KMS-11 (cell line): ENCODE results near the gene RNF112.

ENCODE experiments used
- H2AFZ ChIP-seq: fragments of 200-600 bp; sonication (generic); 2 replicates; pipeline ENCODE4 v1.6.1; 2016; ENCODE audit warnings: antibody characterized with exemption, mixed run types, low read depth
- H3K27ac ChIP-seq: fragments of 200-600 bp; sonication (generic); 2 replicates; pipeline ENCODE4 v1.6.1; 2016; ENCODE audit warnings: mild to moderate bottlenecking, mixed run types
- H3K27me3 ChIP-seq: fragments of 200-600 bp; sonication (generic); 2 replicates; pipeline ENCODE4 v1.6.1; 2017; ENCODE audit warnings: mild to moderate bottlenecking, low read depth, mixed run types, moderate library complexity; ENCODE audit not compliant: insufficient read depth
- H3K36me3 ChIP-seq: fragments of 200-600 bp; sonication (generic); 2 replicates; pipeline ENCODE4 v1.6.1; 2017; ENCODE audit warnings: mild to moderate bottlenecking, mixed run types; ENCODE audit not compliant: insufficient read depth
- H3K4me1 ChIP-seq: fragments of 200-600 bp; sonication (generic); 2 replicates; pipeline ENCODE4 v1.6.1; 2016; ENCODE audit warnings: mild to moderate bottlenecking, low read depth, mixed run types; ENCODE audit not compliant: poor library complexity, severe bottlenecking
- H3K4me2 ChIP-seq: fragments of 200-600 bp; sonication (generic); 2 replicates; pipeline ENCODE4 v1.7.0; 2016; ENCODE audit warnings: mild to moderate bottlenecking, mixed run types
- H3K4me3 ChIP-seq: fragments of 200-600 bp; sonication (generic); IDR thresholded peaks from 2 replicates; pipeline ENCODE4 v1.6.1; 2017; ENCODE audit warnings: low read depth, low read length, mixed read lengths; ENCODE audit not compliant: insufficient read depth
- H3K79me2 ChIP-seq: fragments of 200-600 bp; sonication (generic); 2 replicates; pipeline ENCODE4 v1.6.1; 2016; ENCODE audit warnings: low read depth, mixed run types; ENCODE audit not compliant: insufficient read depth
- H3K9ac ChIP-seq: fragments of 200-600 bp; sonication (generic); 2 replicates; pipeline ENCODE4 v1.6.1; 2016; ENCODE audit warnings: mild to moderate bottlenecking, mixed run types
- H4K20me1 ChIP-seq: fragments of 200-600 bp; sonication (generic); 2 replicates; pipeline ENCODE4 v1.6.1; 2016; ENCODE audit warnings: mild to moderate bottlenecking, mixed run types; ENCODE audit not compliant: insufficient read depth
- TF ChIP-seq, protein P1 (sequence below): fragments of 200-600 bp; sonication (generic); conservative IDR thresholded peaks from 2 replicates; pipeline ENCODE4 v1.6.1; 2017; ENCODE audit warnings: low read depth, mild to moderate bottlenecking, antibody characterized with exemption, low read length, moderate library complexity, mixed read lengths

The RNF112 gene

DNA sequence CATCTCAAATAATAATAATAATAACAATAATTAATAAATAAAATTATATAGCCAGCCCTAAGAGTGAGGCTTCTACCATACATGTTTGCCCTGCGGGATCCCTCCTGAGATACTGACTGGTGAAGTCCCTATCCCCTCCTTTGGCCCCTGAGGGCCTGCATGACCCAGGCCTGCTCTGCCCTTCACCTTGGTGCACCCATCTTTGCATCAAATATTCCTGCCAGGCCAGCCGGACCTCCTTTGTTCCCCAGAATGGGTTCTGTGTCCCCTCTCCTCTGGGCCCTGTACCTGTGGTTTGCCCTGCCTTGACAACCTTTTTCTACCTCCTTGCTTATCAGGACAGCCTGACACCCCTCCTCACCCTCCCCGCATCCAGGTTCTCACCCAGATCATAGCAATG lies 2.0 kb upstream of the RNF112 start:
- H3K4me1 ChIP-seq = no peaks in the 10 kb centered on the region
- no peak overlapping the region for H3K4me2 ChIP-seq
- H3K9ac ChIP-seq = no peak overlapping the region
- H3K27ac ChIP-seq = no peak overlapping the region
- no peaks in the 10 kb centered on the region for H4K20me1 ChIP-seq
- H2AFZ ChIP-seq = no peak overlapping the region
- H3K27me3 ChIP-seq = no peaks in the 10 kb centered on the region
- no peak overlapping the region for H3K4me3 ChIP-seq
- no peaks in the 10 kb centered on the region for H3K79me2 ChIP-seq
- TF ChIP-seq, protein P1, sequence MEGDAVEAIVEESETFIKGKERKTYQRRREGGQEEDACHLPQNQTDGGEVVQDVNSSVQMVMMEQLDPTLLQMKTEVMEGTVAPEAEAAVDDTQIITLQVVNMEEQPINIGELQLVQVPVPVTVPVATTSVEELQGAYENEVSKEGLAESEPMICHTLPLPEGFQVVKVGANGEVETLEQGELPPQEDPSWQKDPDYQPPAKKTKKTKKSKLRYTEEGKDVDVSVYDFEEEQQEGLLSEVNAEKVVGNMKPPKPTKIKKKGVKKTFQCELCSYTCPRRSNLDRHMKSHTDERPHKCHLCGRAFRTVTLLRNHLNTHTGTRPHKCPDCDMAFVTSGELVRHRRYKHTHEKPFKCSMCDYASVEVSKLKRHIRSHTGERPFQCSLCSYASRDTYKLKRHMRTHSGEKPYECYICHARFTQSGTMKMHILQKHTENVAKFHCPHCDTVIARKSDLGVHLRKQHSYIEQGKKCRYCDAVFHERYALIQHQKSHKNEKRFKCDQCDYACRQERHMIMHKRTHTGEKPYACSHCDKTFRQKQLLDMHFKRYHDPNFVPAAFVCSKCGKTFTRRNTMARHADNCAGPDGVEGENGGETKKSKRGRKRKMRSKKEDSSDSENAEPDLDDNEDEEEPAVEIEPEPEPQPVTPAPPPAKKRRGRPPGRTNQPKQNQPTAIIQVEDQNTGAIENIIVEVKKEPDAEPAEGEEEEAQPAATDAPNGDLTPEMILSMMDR = no peak
- no peaks in the 10 kb centered on the region for H3K36me3 ChIP-seq

DNA sequence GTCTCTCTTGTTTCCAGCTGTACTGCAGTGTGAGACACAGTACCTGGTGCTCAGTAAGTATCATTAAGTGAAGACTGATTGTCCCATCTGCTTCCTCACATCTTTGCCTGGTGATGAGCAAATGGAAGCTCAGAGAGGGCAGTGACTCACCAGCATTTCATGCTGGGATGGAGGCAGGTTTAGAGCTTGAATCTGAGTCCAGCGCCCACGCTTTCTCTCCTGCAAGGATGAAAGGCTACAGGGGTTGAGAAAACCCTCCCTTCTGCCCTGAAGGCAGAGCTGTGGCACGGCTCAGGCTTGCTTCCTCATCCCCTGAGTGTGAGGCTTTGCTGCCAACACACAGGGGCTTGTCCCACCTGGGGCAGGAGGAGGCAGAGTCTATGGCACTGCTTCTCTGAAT lies 1.5 kb upstream of the RNF112 start:
- TF ChIP-seq, protein P1 = no peak
- Histone ChIP-seq H3K27ac (no peak overlapping the region), H2AFZ (no peak overlapping the region), H3K4me1 (no peaks in the 10 kb centered on the region), H3K4me3 (no peak overlapping the region), H3K79me2 (no peaks in the 10 kb centered on the region), H3K36me3 (no peaks in the 10 kb centered on the region), H3K27me3 (no peaks in the 10 kb centered on the region), H3K4me2 (no peak overlapping the region), H4K20me1 (no peaks in the 10 kb centered on the region), H3K9ac (no peak overlapping the region)

DNA sequence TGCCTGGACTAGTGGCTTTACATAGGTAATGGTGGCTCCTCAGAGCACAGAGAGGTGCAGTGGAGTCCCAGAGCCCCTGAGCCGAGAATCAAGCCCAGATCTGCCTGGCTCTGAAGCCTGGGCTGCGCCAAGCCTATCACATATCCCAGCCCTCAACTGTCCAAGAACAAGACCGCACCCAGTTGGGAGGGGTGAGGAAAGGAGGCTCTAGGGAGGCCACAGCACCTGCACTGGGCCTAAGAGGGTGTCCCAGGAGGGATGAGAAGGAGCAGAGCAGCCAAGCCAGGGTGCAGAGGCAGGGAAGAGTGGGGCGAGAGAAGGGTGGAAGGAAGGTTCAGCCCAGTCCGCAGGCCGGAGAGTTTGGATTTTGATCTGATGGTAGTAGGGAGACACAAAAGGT lies 941 bp upstream of the RNF112 start:
- Histone ChIP-seq H3K9ac (no peak overlapping the region), H3K4me2 (no peak overlapping the region), H2AFZ (no peak overlapping the region)

DNA sequence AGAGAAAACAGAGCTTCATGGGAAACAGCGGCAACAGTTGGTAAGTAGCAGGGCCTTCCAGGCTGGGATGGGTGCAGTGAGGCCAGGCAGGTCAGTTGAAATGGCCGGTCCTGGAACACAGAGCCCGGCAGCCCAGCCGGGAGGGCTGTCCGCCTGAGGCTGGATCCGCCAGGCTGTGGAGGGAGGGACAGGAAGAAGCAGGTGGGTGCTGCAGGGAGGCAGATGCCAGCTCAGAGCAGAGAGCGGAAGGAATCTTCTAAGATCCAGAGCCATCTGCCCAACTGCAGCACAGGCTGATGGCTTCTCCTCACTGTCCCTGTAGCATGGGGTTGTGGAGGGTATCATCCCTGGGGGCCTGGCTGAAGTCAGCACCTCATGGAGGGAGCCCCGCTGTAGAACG lies 599 bp downstream of the RNF112 start:
- TF ChIP-seq, protein P1 = no peak
- no peaks in the 10 kb centered on the region for H3K36me3 ChIP-seq
- no peak overlapping the region for H2AFZ ChIP-seq
- no peaks in the 10 kb centered on the region for H3K79me2 ChIP-seq
- no peak overlapping the region for H3K27ac ChIP-seq
- H4K20me1 ChIP-seq = no peaks in the 10 kb centered on the region
- no peaks in the 10 kb centered on the region for H3K27me3 ChIP-seq
- H3K4me2 ChIP-seq = no peak overlapping the region
- no peak overlapping the region for H3K4me3 ChIP-seq
- H3K4me1 ChIP-seq = no peaks in the 10 kb centered on the region
- H3K9ac ChIP-seq = no peak overlapping the region

More for the DNA sequence above, 941 bp upstream of the RNF112 start:
- Histone ChIP-seq H3K4me1 (no peaks in the 10 kb centered on the region), H3K4me3 (no peak overlapping the region), H3K36me3 (no peaks in the 10 kb centered on the region), H3K27ac (no peak overlapping the region), H3K79me2 (no peaks in the 10 kb centered on the region), H3K27me3 (no peaks in the 10 kb centered on the region), H4K20me1 (no peaks in the 10 kb centered on the region)
- TF ChIP-seq, protein P1 = no peak
